ENCODE results near the gene BTRC. TPM values are rescaled to one million over a fixed set of nuclear protein-coding genes. Genes with fewer than 3 reads are reported as not detected.

The BTRC gene
- total RNA-seq = 10 to 100 TPM; 13.5 to 22.8 (median 15.2) TPM
- 12.1 TPM for total RNA-seq (2013)

DNA sequence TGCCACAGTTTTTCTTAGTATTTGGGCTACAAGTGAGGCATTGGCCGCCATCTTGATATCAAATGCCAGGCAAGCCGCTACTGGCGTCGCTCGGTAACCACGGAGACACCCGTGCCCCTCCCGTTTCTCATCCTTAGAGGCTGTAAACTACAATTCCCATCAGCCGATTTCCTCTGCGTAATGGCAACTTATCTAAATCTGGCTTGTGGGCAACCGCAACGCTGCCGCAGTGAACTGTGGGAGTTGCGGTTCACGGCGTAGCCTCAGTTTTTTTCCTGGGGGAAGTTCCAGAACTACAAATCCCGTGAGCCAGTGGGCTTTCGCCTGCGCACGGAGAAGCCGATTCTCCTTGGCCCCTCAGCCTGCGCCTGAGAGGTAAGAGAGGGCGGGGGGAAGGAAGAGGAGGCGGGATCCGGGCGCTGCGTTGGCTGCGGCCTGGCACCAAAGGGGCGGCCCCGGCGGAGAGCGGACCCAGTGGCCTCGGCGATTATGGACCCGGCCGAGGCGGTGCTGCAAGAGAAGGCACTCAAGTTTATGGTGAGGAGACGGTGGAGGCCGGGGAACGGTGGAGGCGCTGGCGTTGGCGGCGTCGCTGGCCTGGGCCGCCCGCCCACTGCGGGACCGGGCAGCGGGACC is at the start of gene BTRC:
Gene BTRC (plus strand): TSS at position 474 of the 636 bp plus-strand sequence. CDS start 16 bp downstream, at position 490.
- peak within 1 kb of the TSS; percentile 88 to 97 for H3K27ac Mint-ChIP-seq
- H3K4me3 ChIP-seq (ENCODE audit: low read length) = peak within 1 kb of the TSS; percentile 55
- peak; percentile 91 to 96 (median 95) for ATAC-seq
- under 1% methylated on average over 50 of the region's 50 CpGs for WGBS (ENCODE audit: insufficient coverage)
- intact Hi-C loops (cut with micrococcal nuclease) = loop anchor here (5.0 kb wide), 2 partner anchors 233 to 322 kb away; partner anchors contain the start of genes DPCD, PDZD7, POLL and SFXN3
- no peaks in the 10 kb centered on the region for H3K36me3 Mint-ChIP-seq
- DNase-seq = peak; percentile 94 to 99
- peaks cover 10% of the 10 kb centered on the region for H3K4me1 ChIP-seq (ENCODE audit: control insufficient read depth, insufficient read depth, low read length)
- H3K4me1 Mint-ChIP-seq = peaks cover 20 to 28% of the 10 kb centered on the region in 2 donors
- peaks cover 5 to 11% of the 10 kb centered on the region in 2 donors for H3K27me3 Mint-ChIP-seq (ENCODE audit: low read depth in 2 of 2)
- peak within 1 kb of the TSS; percentile 98 for H3K4me3 Mint-ChIP-seq
- no peaks in the 10 kb centered on the region for H3K27me3 ChIP-seq (ENCODE audit: control insufficient read depth, insufficient read depth, low read length)
- H3K36me3 ChIP-seq (ENCODE audit: control insufficient read depth, insufficient read depth, low read length) = no peaks in the 10 kb centered on the region
- H3K9me3 ChIP-seq (ENCODE audit: control insufficient read depth, insufficient read depth, low read length) = no peaks in the 10 kb centered on the region
- H3K9me3 Mint-ChIP-seq = no peaks in the 10 kb centered on the region
- TF ChIP-seq, protein P1, sequence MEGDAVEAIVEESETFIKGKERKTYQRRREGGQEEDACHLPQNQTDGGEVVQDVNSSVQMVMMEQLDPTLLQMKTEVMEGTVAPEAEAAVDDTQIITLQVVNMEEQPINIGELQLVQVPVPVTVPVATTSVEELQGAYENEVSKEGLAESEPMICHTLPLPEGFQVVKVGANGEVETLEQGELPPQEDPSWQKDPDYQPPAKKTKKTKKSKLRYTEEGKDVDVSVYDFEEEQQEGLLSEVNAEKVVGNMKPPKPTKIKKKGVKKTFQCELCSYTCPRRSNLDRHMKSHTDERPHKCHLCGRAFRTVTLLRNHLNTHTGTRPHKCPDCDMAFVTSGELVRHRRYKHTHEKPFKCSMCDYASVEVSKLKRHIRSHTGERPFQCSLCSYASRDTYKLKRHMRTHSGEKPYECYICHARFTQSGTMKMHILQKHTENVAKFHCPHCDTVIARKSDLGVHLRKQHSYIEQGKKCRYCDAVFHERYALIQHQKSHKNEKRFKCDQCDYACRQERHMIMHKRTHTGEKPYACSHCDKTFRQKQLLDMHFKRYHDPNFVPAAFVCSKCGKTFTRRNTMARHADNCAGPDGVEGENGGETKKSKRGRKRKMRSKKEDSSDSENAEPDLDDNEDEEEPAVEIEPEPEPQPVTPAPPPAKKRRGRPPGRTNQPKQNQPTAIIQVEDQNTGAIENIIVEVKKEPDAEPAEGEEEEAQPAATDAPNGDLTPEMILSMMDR (IDR thresholded peaks at IDR 0.05) = no peak
- peak within 1 kb of the TSS; percentile 19 for H3K27ac ChIP-seq (ENCODE audit: low read length)

DNA sequence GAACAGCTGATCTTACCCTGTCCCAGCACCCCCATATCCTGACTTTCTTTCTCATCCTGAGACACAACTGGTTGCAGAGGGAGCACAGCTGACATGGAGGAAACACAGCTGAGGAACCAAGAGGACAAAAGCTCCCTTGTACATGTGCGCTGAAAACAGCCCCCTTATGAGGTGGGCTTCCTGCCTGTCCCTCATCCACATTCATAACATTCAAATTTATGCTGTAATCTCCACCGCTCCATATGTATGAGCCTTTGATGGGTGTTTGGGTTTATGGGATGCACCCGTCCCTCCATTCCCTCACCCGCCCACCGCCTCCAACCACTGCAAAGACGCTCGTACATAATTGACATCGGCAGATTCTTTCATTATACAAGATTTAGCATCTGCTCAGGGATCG is 49.6 kb upstream of the BTRC start:
- Mint-ChIP-seq H3K9me3 (no peaks in the 10 kb centered on the region), H3K27me3 (ENCODE audit: low read depth in 2 of 2) (peaks cover 47 to 71% of the 10 kb centered on the region in 2 donors), H3K4me3 (no peak overlapping the region), H3K27ac (no peak overlapping the region), H3K36me3 (no peaks in the 10 kb centered on the region), H3K4me1 (no peaks in the 10 kb centered on the region)
- TF ChIP-seq, protein P1 (IDR thresholded peaks at IDR 0.05) = no peak
- intact Hi-C loops (cut with micrococcal nuclease) = loop anchor here (5.0 kb wide), 1 partner anchor 163 kb away; no protein-coding TSS in a partner anchor
- Histone ChIP-seq H3K4me1 (ENCODE audit: control insufficient read depth, insufficient read depth, low read length) (no peaks in the 10 kb centered on the region), H3K9me3 (ENCODE audit: control insufficient read depth, insufficient read depth, low read length) (no peaks in the 10 kb centered on the region), H3K27ac (ENCODE audit: low read length) (no peak overlapping the region), H3K4me3 (ENCODE audit: low read length) (no peak overlapping the region), H3K36me3 (ENCODE audit: control insufficient read depth, insufficient read depth, low read length) (no peaks in the 10 kb centered on the region), H3K27me3 (ENCODE audit: control insufficient read depth, insufficient read depth, low read length) (no peaks in the 10 kb centered on the region)
- no peak for DNase-seq
- no peak for ATAC-seq
- WGBS (ENCODE audit: insufficient coverage) = 94% methylated on average over 8 of the region's 9 CpGs

DNA sequence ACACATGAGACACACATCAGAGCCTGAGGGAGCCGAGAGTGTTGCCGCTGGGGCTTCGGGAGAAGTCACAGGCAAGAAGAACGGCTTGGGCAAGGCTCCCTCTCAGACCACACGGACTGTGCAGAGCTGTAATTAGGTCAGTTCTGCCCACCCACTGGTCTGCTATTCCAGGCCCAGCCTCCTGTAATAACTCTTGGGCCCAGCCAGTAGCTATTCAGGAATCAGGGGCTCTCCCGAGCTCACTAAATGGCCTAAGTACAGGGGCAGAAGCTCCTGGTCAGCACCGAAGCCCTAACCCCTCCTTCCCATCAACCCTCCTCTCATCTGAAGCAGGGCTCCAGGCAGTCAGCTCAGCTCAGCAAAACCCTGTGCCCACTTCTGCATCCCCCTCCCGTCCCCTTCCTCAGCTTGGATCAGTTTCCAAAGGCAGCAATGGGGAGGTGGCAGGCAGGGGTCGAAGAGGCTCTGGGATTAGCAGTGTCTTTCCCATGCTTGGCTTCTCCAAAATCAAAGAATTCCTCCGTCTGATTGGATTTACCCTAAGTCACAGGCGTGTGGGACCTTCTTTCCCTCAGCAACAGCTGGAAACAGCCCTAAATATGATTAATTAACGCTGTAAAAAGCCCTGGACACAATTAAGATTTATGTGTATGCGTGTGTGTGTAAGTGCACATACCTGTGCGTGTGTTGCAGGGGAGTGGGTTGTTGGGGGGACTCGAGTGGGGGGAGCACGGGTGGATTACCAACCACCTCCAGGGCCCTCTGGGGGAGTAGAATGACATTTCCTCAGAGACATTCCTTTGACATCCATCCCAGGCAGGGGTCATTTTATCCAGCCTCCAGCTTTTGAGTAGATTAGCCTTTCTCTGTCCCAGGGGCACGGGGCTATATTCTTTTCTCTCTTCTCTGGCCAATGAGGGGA is 48.4 kb upstream of the BTRC start:
- H3K4me1 Mint-ChIP-seq = peaks cover 0 to 3% of the 10 kb centered on the region in 2 donors
- 76% methylated on average over 16 of the region's 17 CpGs for WGBS (ENCODE audit: insufficient coverage)
- no peak for DNase-seq
- Histone ChIP-seq H3K27me3 (ENCODE audit: control insufficient read depth, insufficient read depth, low read length) (peaks cover 3% of the 10 kb centered on the region), H3K4me3 (ENCODE audit: low read length) (no peak overlapping the region), H3K36me3 (ENCODE audit: control insufficient read depth, insufficient read depth, low read length) (no peaks in the 10 kb centered on the region), H3K4me1 (ENCODE audit: control insufficient read depth, insufficient read depth, low read length) (no peaks in the 10 kb centered on the region), H3K9me3 (ENCODE audit: control insufficient read depth, insufficient read depth, low read length) (no peaks in the 10 kb centered on the region), H3K27ac (ENCODE audit: low read length) (no peak overlapping the region)
- TF ChIP-seq, protein P1 (IDR thresholded peaks at IDR 0.05) = no peak
- no peak overlapping the region for H3K27ac Mint-ChIP-seq
- no peaks in the 10 kb centered on the region for H3K9me3 Mint-ChIP-seq
- intact Hi-C loops (cut with micrococcal nuclease) = no loop called here
- ATAC-seq = no peak
- H3K27me3 Mint-ChIP-seq (ENCODE audit: low read depth in 2 of 2) = peaks cover 48 to 73% of the 10 kb centered on the region in 2 donors
- H3K36me3 Mint-ChIP-seq = no peaks in the 10 kb centered on the region
- no peak overlapping the region for H3K4me3 Mint-ChIP-seq

Data from natural killer cell (primary cell).